ENCODE measurements around the gene PC. TPM values are rescaled to one million over a fixed set of nuclear protein-coding genes. Genes with fewer than 3 reads are reported as not detected.
"Not testable (repeated sequence)": the region's sequence is repeated elsewhere in the genome, so short reads cannot be mapped to it uniquely, and the experiment has no call there.

The PC gene, protein sequence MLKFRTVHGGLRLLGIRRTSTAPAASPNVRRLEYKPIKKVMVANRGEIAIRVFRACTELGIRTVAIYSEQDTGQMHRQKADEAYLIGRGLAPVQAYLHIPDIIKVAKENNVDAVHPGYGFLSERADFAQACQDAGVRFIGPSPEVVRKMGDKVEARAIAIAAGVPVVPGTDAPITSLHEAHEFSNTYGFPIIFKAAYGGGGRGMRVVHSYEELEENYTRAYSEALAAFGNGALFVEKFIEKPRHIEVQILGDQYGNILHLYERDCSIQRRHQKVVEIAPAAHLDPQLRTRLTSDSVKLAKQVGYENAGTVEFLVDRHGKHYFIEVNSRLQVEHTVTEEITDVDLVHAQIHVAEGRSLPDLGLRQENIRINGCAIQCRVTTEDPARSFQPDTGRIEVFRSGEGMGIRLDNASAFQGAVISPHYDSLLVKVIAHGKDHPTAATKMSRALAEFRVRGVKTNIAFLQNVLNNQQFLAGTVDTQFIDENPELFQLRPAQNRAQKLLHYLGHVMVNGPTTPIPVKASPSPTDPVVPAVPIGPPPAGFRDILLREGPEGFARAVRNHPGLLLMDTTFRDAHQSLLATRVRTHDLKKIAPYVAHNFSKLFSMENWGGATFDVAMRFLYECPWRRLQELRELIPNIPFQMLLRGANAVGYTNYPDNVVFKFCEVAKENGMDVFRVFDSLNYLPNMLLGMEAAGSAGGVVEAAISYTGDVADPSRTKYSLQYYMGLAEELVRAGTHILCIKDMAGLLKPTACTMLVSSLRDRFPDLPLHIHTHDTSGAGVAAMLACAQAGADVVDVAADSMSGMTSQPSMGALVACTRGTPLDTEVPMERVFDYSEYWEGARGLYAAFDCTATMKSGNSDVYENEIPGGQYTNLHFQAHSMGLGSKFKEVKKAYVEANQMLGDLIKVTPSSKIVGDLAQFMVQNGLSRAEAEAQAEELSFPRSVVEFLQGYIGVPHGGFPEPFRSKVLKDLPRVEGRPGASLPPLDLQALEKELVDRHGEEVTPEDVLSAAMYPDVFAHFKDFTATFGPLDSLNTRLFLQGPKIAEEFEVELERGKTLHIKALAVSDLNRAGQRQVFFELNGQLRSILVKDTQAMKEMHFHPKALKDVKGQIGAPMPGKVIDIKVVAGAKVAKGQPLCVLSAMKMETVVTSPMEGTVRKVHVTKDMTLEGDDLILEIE
- 1.6 TPM for total RNA-seq

DNA sequence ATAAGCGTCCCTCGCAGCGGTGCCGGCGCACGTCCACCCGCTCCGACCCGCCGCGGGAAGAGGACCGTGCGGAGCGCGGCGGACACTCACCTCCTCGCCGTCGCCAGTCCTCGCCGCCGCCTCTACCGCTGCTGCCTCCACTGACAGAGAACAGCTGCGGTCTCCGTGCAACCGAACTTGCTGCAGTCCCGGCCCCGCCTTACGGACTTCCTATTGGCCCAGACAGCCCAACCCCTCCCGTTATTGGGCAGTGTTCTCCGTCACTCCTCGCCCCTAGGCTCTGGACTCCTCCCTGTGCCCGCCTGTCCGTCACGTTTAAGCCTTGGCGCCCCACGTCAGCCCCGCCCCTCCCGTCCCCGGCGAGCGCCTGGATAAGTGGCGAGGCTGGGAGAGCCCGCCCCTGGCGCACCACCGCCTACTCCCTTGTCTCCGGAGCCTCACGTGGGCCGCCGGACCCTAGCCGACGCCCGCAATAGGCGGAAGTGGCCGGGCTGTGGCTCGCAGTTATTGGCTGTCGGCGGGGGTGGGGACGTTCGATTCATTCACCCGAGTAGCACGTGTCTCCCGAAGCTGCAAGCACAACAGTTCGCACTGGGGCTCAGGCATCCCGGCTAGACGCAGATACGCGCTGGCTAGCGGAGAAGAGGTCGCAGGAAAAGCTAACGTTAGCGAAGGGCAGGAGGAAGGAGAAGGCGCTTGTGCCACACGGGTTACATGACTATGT is at the start of gene PC:
PC (minus strand) TSS at position 152 of the 724 bp plus-strand sequence. CDS start 86,224 bp downstream, outside the sequence.
- DNase-seq (ENCODE audit: low read depth in 2 of 3, low spot score in 2 of 3): peak; percentile 86 to 98 (median 98)

DNA sequence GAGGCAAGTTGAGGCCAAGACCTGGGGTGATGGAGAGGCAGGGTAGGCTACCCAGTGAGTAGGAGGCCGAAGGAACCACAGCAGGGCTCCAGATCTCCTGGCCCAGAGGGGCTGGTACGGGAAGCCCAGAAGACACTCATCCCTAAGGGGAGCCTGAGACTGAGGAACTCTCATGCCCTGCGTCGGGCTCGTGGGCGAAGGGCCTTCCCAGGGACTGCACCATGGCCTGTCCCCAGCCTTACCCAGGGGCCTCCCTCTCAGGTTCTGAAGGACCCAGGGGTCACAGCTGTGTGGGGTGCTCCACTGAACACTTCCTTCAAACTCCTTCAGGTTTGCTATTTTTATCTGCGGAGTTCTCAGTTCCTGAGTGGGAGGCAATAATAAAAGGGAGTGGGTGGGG is 48.9 kb upstream of the PC start:
- no peak for DNase-seq (ENCODE audit: low read depth in 2 of 3, low spot score in 2 of 3)

DNA sequence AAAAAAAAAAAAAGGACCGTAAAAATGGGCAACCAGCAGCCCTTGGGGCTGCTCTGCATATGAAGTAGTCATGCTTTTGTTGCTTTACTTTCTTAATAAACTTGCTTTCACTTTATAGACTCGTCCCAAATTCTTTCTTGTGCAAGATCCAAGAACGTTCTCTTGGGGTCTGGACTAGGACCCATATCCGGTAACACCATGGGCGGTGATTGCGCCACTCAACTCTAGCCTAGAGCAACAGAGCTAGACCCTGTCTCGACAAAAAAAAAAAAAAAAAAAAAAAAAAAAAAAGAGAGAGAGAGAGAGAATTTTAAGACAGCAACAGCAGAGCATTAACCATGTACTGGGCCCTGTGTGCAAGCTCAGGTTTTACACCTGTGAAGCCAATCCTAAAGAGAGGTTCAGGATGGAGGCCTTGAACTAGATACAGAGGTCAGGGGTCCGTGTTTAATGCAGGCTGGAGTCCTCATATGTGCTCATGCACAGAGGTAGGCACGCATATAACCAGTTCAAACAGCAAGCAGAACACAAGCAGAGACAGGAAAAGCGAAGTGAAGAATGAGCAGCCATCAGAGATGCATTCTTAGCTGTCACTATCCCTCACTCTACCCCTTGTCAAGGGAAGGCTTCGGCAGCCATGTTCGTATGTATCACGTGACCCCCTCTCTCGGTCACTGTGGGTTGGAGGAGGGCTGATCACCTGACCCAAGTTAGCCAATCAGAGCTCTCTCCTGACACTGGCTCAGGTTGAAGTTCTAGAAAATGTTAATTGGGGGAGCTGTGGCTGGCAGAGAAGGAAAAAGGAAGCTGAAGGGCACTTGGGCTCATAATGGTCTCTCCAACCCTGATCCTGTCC is 48.1 kb upstream of the PC start:
- peak in 2 of 3 donors; percentile 39 to 40 for DNase-seq (ENCODE audit: low read depth in 2 of 3, low spot score in 2 of 3)

DNA sequence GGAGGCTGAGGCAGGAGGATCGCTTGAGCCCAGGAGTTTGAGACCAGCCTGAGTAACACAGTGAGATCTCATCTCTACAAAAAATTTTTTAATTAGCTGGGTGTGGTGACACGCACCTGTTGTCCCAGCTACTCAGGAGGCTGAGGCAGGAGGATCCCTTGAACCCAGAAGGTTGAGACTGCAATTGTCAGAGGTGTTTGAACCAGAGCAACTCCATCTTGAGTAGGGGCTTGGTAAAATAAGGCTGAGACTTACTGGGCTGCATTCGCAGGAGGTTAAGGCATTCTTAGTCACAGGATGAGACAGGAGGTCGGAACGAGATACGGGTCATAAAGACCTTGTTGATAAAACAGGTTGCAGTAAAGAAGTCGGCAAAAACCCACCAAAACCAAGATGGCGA is 47.0 kb upstream of the PC start:
- DNase-seq (ENCODE audit: low read depth in 2 of 3, low spot score in 2 of 3): not testable (repeated sequence)

DNA sequence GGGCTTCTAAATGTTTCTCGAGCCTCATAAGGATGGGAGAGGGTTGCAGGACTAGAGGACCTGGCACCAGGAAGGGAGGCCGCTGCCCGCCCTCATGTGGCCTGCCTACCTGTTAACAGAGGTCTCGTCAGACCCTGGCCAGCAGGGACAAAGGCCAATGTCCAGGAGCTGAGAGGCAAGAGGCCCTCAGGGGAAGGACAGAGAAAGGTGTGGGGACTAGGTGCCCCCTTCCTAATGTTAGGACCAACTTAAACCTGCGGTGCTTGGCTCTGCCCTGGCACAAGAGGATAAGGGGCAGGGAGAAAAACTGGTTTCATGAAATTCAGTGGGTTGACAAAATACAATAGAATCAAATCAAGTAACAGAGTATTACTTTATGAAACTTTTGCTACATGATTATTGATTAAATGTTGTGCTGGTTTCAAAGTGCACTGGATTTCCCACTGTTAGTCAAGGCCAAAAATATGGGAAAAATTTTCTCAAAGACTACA is 44.8 kb upstream of the PC start:
- DNase-seq (ENCODE audit: low read depth in 2 of 3, low spot score in 2 of 3): no peak

DNA sequence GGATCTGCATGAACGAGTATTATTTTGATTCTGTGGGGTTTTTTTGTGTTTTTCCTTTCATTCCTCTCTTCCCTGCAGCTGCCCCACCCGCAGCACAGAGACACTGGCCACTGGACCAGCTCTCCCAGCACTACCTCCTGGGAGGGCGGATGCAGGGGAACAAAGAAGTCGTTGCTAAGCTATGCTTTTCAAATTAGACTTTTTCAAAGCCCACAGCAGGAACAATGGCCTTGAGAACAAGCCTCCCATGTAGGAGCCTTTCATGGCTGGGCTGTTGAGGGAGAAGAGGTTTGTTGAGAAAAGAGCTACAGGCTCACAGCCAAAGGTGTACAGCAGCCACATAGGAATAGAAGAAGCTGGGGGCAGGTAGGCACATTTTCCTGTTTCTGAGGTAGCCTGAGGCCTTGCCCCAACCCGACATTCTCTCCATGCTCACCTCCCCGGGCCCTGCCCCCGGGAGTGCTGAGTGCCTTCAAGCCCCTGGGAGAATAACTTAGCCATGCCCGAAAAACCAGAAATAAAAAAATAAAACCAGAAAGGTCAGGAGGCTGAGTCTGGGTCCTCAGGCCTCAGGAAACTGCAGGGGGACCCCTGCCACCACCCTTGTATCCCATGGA is 44.2 kb upstream of the PC start:
- no peak for DNase-seq (ENCODE audit: low read depth in 2 of 3, low spot score in 2 of 3)

DNA sequence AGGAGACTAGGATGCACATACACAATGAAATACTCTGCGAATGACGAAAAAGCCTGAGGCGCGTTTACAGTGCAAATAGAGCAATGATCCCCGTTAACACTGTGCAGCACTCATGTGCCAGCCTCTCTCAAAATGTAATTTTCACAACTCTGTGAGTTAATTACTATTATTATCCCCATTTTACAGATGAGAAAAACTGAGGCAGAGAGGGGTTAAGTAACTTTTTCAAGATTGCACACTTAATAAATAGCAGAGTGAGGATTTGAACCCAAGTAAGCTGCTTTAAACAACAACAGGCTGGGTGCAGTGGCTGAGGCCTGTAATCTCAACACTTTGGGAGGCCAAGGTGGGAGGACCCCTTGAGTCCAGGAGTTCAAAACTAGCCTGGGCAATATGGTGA is 43.1 kb upstream of the PC start:
- DNase-seq (ENCODE audit: low read depth in 2 of 3, low spot score in 2 of 3): no peak

DNA sequence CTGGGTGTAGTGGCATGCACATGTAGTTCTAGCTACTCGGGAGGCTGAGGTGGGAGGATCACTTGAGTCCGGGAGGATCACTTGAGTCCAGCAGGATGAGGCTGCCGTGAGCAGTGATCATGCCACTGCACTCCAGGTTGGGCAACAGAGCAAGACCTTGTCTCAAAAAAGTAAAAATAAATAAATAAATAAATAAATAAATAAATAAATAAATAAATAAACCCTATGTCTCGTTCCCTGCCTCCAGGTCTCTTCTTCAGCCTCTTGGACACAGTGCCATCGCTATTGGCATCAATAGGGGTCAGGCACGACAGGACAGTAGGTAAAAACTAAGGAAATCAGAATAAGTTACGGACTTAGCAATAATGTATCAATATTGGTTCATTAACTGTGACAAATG is 41.4 kb upstream of the PC start:
- no peak for DNase-seq (ENCODE audit: low read depth in 2 of 3, low spot score in 2 of 3)

DNA sequence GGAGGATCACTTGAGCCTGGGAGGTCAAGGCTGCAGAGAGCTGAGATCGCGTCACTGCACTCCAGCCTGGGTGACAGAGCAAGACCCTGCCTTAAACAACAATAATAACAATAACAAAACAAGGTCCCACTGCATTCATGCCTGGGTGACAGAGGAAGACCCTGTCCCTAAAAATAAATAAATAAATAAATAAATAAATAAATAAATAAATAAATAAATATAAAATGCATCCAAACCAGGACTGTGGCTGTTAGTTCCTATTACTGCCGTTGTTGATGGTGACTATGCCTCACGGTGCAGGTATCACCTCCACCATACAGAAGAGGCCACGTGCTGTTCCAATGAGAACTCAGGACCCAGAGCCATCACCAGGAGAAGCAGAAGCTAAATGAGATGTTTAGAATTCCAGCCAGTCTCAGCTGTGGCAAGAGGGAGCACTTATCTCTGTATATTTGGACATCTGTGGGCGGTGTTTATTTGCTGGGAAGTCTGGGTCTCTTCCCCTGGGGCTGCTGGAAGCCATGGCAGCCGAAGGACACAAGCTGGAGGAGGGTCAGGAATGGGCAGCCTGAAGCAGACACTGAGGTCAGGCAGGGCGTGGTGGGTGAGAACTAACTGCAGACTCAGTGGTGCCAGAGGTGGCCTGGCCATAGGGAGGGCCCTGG is 38.6 kb upstream of the PC start:
- no peak for DNase-seq (ENCODE audit: low read depth in 2 of 3, low spot score in 2 of 3)

DNA sequence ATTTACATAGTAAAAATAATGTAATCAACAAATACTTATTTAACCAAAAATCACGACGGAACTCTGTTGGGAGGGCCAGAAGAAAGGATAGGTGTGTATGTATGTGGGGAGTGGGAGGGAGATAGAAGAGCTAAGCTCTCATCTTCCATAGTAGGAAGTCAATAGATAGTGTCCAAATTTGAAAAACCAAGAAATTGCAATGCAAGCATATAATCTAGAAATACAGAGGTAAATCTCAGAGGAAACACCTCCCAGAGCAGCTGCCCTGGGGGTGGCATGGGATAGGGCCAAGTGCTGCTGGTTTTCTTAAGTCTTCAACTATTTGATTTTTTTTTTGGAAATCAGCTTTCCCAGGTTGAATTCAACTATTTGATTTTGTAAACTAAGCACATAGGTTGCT is 33.9 kb upstream of the PC start:
- DNase-seq (ENCODE audit: low read depth in 2 of 3, low spot score in 2 of 3): no peak

DNA sequence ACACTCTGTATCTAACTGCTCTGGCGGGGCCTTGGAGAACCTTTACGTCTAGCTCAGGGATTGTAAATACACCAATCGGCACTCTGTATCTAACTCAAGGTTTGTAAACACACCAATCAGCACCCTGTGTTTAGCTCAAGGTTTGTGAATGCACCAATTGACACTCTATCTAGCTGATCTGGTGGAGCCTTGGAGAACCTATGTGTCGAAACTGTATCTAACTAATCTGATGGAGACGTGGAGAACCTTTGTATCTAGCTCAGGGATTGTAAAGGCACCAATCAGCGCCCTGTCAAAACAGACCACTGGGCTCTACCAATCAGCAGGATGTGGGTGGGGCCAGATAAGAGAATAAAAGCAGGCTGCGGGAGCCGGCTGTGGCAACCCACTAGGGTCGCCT is 31.2 kb upstream of the PC start:
- DNase-seq (ENCODE audit: low read depth in 2 of 3, low spot score in 2 of 3): not testable (repeated sequence)

DNA sequence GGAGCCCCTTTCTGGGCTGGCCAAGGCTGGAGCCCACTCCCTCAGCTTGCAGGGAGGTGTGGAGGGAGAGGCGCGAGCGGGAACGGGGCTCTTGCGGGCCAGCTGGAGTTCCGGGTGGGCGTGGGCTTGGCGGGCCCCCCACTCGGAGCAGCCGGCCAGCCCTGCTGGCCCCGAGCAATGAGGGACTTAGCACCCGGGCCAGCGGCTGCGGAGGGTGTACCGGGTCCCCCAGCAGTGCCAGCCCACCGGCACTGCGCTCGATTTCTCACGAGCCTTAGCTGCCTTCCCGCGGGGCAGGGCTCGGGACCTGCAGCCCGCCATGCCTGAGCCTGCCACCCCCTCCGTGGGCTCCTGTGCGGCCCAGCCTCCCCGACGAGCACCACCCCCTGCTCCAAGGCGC is 30.6 kb upstream of the PC start:
- not testable (repeated sequence) for DNase-seq (ENCODE audit: low read depth in 2 of 3, low spot score in 2 of 3)

DNA sequence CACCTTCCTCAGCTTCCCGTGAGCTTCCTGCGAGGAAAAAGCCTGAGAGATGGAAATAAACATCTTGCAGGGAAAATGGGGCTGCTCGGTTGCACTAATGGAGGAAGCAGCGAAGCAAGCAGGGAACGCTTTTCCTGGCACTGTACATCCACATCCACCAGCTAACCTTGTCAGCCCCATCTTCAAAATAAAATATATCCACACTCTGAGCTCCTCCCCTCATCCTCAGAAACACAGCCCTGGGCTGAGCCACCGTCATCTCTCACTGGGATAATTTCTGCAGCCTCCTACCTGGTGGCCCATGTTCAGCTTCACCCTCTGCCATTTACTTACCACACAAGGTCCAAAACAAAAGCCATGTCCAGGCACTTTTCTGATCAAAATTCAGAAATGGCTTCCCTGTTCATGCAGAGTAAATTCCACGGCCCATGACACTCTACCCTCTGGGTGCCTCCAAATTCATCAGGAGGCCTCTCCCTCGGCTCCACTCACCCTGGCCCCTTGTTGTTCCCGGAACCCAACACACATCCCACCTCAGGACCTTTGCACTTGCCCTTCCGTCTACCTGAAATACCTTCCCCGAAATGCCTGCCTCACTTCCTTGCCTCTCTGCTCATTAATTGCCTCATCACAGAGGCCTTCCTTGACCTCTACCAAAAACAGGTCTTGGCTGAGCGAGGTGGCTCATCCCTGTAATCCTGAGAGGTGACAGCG is 29.9 kb upstream of the PC start:
- DNase-seq (ENCODE audit: low read depth in 2 of 3, low spot score in 2 of 3): no peak

DNA sequence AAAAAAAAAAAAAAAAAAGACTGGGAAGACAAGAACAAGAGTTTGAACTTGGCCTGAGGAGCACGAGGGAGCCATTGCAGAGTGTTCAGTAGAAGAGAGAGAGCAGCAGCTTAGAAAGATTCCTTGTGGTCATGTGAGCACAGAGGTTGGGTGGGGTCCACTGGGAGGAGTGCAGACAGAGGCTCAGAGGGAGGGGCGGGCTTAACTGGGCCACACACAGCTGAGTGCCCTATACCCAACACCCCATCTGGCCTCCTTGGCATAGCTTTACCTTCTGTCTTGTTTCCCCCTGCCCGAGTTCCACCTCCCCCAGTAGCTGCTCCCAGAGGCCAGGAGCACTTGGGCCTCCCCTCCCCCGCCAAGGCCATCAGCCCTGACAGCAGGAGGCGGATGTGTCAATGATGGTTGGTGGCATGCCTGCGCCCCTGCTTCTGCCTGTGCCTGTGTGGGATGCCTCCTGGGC is 29.0 kb upstream of the PC start:
- no peak for DNase-seq (ENCODE audit: low read depth in 2 of 3, low spot score in 2 of 3)

DNA sequence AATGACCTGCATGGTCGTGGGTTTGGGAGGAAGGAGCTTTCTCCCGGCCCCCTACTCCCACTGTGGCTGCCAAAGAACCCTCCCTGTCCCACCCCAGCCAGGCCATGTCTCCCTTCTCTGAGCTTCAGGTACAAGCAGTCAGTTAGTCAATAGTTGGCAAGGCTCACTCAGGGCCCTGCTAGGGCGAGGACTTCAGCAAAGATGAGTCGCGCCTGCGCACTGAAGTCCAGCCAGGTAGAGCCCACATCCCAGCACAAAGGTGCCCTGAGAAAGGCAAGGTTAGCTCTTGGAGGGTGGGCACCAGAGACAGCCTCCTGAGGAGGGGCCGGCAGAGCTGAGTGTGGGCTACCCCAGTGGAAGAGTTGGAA is 28.0 kb upstream of the PC start:
- DNase-seq (ENCODE audit: low read depth in 2 of 3, low spot score in 2 of 3): no peak

DNA sequence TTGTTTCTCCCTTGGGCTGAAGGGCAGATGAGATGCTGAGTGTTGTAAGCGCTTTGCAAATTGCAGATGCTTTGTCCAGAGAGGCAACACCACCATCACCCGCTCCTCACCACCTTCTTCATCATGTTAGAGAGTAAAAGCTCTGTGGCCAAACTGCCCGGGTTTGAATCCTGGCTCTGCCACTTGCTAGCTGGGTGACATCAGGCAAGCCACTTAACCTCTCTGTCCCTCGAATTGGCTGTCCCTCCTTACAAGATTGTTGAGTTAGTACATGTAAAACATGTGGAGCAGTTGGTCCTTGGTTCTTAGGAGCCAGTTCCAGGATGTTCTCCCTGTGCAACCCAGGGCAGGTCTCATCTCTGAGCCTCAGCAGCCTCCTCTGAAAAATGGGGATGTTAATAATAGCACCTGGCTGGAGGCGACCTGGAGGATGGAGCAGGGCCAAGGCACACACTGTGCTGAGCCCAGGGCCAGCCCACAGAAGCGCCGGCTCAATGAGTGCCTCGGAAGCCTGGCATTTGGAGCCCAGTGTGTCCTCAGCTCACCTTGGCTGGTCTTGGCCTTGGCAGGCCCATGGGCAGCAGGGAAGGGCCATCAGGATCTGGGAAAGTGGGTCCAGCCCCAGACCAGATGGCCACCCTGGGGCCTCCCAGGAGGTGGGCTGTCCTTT is 27.5 kb upstream of the PC start:
- DNase-seq (ENCODE audit: low read depth in 2 of 3, low spot score in 2 of 3): no peak

DNA sequence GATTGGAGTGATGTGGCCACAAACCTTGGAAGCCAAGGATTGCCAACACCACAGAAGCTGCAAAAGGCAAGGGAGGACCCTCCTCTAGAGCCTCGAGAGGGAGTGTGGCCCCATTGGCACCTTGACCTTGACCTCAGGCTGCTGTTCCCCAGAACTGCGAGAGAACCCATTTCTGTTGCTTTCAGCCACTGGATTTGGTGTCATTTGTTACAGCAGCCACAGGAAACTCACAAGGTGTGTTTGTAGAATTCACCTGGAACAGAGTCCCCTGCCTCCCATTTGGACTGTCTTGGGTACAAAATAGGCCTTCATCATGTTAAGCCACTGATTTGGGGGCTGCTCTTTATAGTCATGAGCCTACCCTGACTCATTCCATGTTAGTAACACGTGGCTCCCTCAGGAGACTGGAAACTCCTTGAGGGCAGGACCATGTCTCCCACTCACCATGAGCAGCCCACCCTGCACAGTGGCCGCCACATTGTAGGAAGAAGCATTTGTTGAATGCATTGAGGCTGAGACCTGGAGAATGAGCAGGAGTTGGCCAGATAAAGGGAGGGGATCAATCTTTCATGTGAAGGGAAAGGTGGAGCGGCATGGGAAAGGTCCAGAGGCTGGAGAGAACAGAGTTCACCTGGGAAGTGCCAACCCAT is 25.2 kb upstream of the PC start:
- no peak for DNase-seq (ENCODE audit: low read depth in 2 of 3, low spot score in 2 of 3)
